Endothelial cell of umbilical vein (primary cell): Measurements from ENCODE around the gene TRIM45. TPM values are rescaled to one million over a fixed set of nuclear protein-coding genes. Genes with fewer than 3 reads are reported as not detected.

Source experiments
- BruUV-seq: library from RNA; stranded (reverse); fragments of 400-500 nt; replicated peaks from 2 replicates; lab custom pipeline; 2021; lab: Mats Ljungman, UMichigan
- CTCF ChIA-PET: fragments of 300-600, 350-600 bp; sonication (Branson Sonifier 250); formaldehyde crosslinking; loops from one replicate; lab custom pipeline; 2021; ENCODE audit warnings: antibody characterized with exemption, inconsistent platforms; lab: Charles Lee
- POLR2A ChIA-PET: fragments of 300-600, 350-600 bp; sonication (Branson Sonifier 250); formaldehyde crosslinking; loops from one replicate; lab custom pipeline; 2021; ENCODE audit warnings: antibody characterized with exemption, inconsistent platforms; lab: Charles Lee
- DNase-seq: peaks from one replicate; pipeline ENCODE4 v3.0.0-alpha.2; 2011; ENCODE audit warnings: low read depth, low spot score
- FAIRE-seq: peaks from 2 replicates; lab custom pipeline; 2011; peaks lifted over from hg19 to GRCh38; lab: Jason Lieb, UNC
- H2AFZ ChIP-seq: 2 replicates; pipeline ENCODE4 v1.6.0; 2012; ENCODE audit warnings: low read depth, low read length, control low read depth, inconsistent platforms
- H3K27ac ChIP-seq: 2 replicates; pipeline ENCODE4 v1.5.1; 2011; ENCODE audit warnings: low read depth, mild to moderate bottlenecking, control low read depth, low read length, moderate library complexity; ENCODE audit not compliant: insufficient read depth
- H3K27me3 ChIP-seq, 2 experiments: 2 replicates each; pipeline versions ENCODE4 v1.6.0 to v1.6.1; 2011; ENCODE audit warnings: low read length in 2 of 2, mixed read lengths in 1 of 2; ENCODE audit not compliant: control insufficient read depth in 2 of 2, insufficient read depth in 2 of 2
- H3K36me3 ChIP-seq, 2 experiments: 2 replicates in 1 of 2; 3 replicates in 1 of 2; pipeline ENCODE4 v1.5.1; 2011; ENCODE audit warnings: low read length in 2 of 2, mild to moderate bottlenecking in 1 of 2, moderate library complexity in 1 of 2; ENCODE audit not compliant: control insufficient read depth in 2 of 2, insufficient read depth in 2 of 2; ENCODE audit errors: extremely low read depth in 1 of 2
- H3K4me1 ChIP-seq: 3 replicates; pipeline ENCODE4 v1.5.1; 2011; ENCODE audit warnings: mild to moderate bottlenecking, low read length; ENCODE audit not compliant: control insufficient read depth, insufficient read depth; ENCODE audit errors: extremely low read depth
- H3K4me2 ChIP-seq: 2 replicates; pipeline ENCODE4 v1.6.1; 2011; ENCODE audit warnings: low read length, control low read depth, mixed read lengths; ENCODE audit not compliant: insufficient read depth
- H3K4me3 ChIP-seq, 3 experiments: fragments of 200-600 bp in 1 of 3; sonication (generic), shearing (Covaris generic) in 1 of 3; replicated peaks in 1 of 3; 2 replicates each; pipeline ENCODE4 v1.5.1; 2011 to 2016; ENCODE audit warnings: control low read depth in 3 of 3, low read length in 3 of 3, mild to moderate bottlenecking in 2 of 3, inconsistent platforms in 1 of 3, low read depth in 1 of 3, moderate library complexity in 1 of 3; ENCODE audit not compliant: insufficient read depth in 1 of 3
- H3K79me2 ChIP-seq: 2 replicates; pipeline ENCODE4 v1.6.0; 2012; ENCODE audit warnings: low read length, inconsistent platforms; ENCODE audit not compliant: control insufficient read depth, insufficient read depth
- H3K9ac ChIP-seq: replicated peaks from 2 replicates; pipeline ENCODE3; 2011; ENCODE audit warnings: low read length, control low read depth; ENCODE audit not compliant: insufficient read depth; ENCODE audit errors: extremely low read depth
- H3K9me1 ChIP-seq: replicated peaks from 3 replicates; pipeline ENCODE4 v1.6.0; 2011; ENCODE audit warnings: mild to moderate bottlenecking, low read length; ENCODE audit not compliant: control insufficient read depth, insufficient read depth; ENCODE audit errors: extremely low read depth
- H3K9me3 ChIP-seq: replicated peaks from 2 replicates; pipeline ENCODE4 v1.5.1; 2012; ENCODE audit warnings: low read length, inconsistent platforms; ENCODE audit not compliant: control insufficient read depth, insufficient read depth
- H4K20me1 ChIP-seq: replicated peaks from 2 replicates; pipeline ENCODE3; 2011; ENCODE audit warnings: mild to moderate bottlenecking, low read length; ENCODE audit not compliant: control insufficient read depth, insufficient read depth; ENCODE audit errors: extremely low read depth
- EZH2 ChIP-seq: IDR thresholded peaks from 2 replicates; pipeline ENCODE4 v1.6.1; 2012; ENCODE audit warnings: borderline replicate concordance, low read depth, mild to moderate bottlenecking, moderate library complexity, low read length, inconsistent platforms; ENCODE audit not compliant: severe bottlenecking
- FOS ChIP-seq: IDR thresholded peaks from 2 replicates; pipeline ENCODE4 v1.6.1; 2011; ENCODE audit warnings: mild to moderate bottlenecking, low read length, moderate library complexity, borderline replicate concordance; ENCODE audit not compliant: insufficient read depth
- GATA2 ChIP-seq: IDR thresholded peaks from 2 replicates; pipeline ENCODE4 v1.7.0; 2011; ENCODE audit warnings: low read depth, mild to moderate bottlenecking, moderate library complexity, mixed read lengths, low read length; ENCODE audit not compliant: insufficient read length, insufficient read depth
- JUN ChIP-seq: IDR thresholded peaks from 2 replicates; pipeline ENCODE4 v1.6.1; 2011; ENCODE audit warnings: borderline replicate concordance, low read depth; ENCODE audit not compliant: insufficient read length, insufficient read depth
- MYC ChIP-seq: IDR thresholded peaks from one replicate; pipeline ENCODE4 v1.6.1; 2011; ENCODE audit warnings: mild to moderate bottlenecking, low read depth, low read length
- POLR2A ChIP-seq: IDR thresholded peaks from 2 replicates; pipeline ENCODE4 v1.6.1; 2012; ENCODE audit warnings: low read depth, mild to moderate bottlenecking, control low read depth, low read length
- POLR2AphosphoS5 ChIP-seq: IDR thresholded peaks from 2 replicates; pipeline ENCODE4 v1.6.1; 2012; ENCODE audit warnings: low read depth, mild to moderate bottlenecking, control low read depth, low read length, moderate library complexity; ENCODE audit not compliant: insufficient read depth
- dilution Hi-C: fragments of 300-500 bp; cut with MboI; formaldehyde crosslinking; loops from one replicate; pipeline ENCODE4 v1.15.0; 2019; ENCODE audit warnings: low sequenced_read_pairs; ENCODE audit not compliant: extremely low pct_ligation_motif_present
- intact Hi-C: fragments of 100-400 bp; cut with micrococcal nuclease; formaldehyde crosslinking; loops from one replicate; pipeline ENCODE4 v1.10.0; 2022
- polyA plus RNA-seq, 4 experiments: library from polyadenylated mRNA; depleted of rRNA in 3 of 4; stranded (reverse) in 3 of 4; unstranded in 1 of 4; fragments of >200 nt; gene quantifications; 2 replicates each; pipeline versions ENCODE4 v1.2.1 to v1.2.3, GENCODE V29; 2011 to 2012; ENCODE audit warnings: missing spikeins in 1 of 4
- total RNA-seq: library from RNA; stranded (reverse); gene quantifications from 2 replicates; pipeline ENCODE4 v1.2.3, GENCODE V29; 2021
- TF ChIP-seq, protein P1 (sequence below), 2 donors: IDR thresholded peaks; 1 replicate in 1 of 2; 2 replicates in 1 of 2; pipeline ENCODE4 v1.5.1; 2011; ENCODE audit warnings: low read length in 2 of 2, mild to moderate bottlenecking in 2 of 2, moderate library complexity in 2 of 2, control low read depth in 1 of 2, inconsistent platforms in 1 of 2, low read depth in 1 of 2; ENCODE audit not compliant: insufficient read depth in 1 of 2; ENCODE audit errors: extremely low read depth in 1 of 2
- TF ChIP-seq, protein P2 (sequence below): IDR thresholded peaks from 2 replicates; pipeline ENCODE4 v1.6.1; 2011; ENCODE audit not compliant: insufficient read depth, insufficient read length

TRIM45 gene
- total and polyA plus RNA-seq, 2 donors (not counting 3 experiments of a cell fraction or from before 2014, with no cell fraction given): 2.9 to 3.1 TPM

- H3K9me1 ChIP-seq: no peaks in the 10 kb centered on the region
- no peaks in the 10 kb centered on the region for H3K27me3 ChIP-seq
- no peak for FAIRE-seq
- intact Hi-C loops (no loop called here), dilution Hi-C loops (no loop called here)
- BruUV-seq: no TSS peak
- no peak for DNase-seq
- TF ChIP-seq POLR2AphosphoS5: no peak
- no peak for TF ChIP-seq FOS
- TF ChIP-seq MYC: no peak
- TF ChIP-seq EZH2: no peak
- no peak for TF ChIP-seq GATA2
- TF ChIP-seq, protein P1, sequence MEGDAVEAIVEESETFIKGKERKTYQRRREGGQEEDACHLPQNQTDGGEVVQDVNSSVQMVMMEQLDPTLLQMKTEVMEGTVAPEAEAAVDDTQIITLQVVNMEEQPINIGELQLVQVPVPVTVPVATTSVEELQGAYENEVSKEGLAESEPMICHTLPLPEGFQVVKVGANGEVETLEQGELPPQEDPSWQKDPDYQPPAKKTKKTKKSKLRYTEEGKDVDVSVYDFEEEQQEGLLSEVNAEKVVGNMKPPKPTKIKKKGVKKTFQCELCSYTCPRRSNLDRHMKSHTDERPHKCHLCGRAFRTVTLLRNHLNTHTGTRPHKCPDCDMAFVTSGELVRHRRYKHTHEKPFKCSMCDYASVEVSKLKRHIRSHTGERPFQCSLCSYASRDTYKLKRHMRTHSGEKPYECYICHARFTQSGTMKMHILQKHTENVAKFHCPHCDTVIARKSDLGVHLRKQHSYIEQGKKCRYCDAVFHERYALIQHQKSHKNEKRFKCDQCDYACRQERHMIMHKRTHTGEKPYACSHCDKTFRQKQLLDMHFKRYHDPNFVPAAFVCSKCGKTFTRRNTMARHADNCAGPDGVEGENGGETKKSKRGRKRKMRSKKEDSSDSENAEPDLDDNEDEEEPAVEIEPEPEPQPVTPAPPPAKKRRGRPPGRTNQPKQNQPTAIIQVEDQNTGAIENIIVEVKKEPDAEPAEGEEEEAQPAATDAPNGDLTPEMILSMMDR (IDR thresholded peaks at IDR 0.05; ENCODE audit: extremely low read depth in 1 of 2, insufficient read depth in 1 of 2, low read depth in 1 of 2, low read length in 2 of 2): no peak
- TF ChIP-seq POLR2A: no peak
- TF ChIP-seq, protein P2, sequence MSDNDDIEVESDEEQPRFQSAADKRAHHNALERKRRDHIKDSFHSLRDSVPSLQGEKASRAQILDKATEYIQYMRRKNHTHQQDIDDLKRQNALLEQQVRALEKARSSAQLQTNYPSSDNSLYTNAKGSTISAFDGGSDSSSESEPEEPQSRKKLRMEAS: no peak
- TF ChIP-seq JUN: no peak
- H3K4me1 ChIP-seq: no peaks in the 10 kb centered on the region
- no peak overlapping the region for H3K27ac ChIP-seq
- H3K9ac ChIP-seq: no peak overlapping the region
- POLR2A ChIA-PET: no interaction called here
- CTCF ChIA-PET: interaction anchor here (1.9 kb wide), 1 partner anchor 15 kb away, joined by 10 read pairs; no protein-coding TSS in a partner anchor
- H3K4me3 ChIP-seq: no peak overlapping the region
- no peak overlapping the region for H2AFZ ChIP-seq
- no peaks in the 10 kb centered on the region for H4K20me1 ChIP-seq
- H3K36me3 ChIP-seq: no peaks in the 10 kb centered on the region
- H3K9me3 ChIP-seq: no peaks in the 10 kb centered on the region
- no peaks in the 10 kb centered on the region for H3K79me2 ChIP-seq
- H3K4me2 ChIP-seq: no peak overlapping the region
Observed at GRCh38 chr1:117143172-117143571, 21.6 kb upstream of the TRIM45 start.
